LNCaP clone FGC (cell line): ENCODE measurements around the gene SLC25A21.

Source experiments
- DNase-seq: peaks from one replicate; pipeline ENCODE4 v3.0.0-alpha.2; 2011; ENCODE audit warnings: low read depth
- H3K4me3 ChIP-seq: 2 replicates; pipeline ENCODE4 v1.5.1; 2011; ENCODE audit warnings: mild to moderate bottlenecking, low read depth, low read length, control low read depth
- TF ChIP-seq, protein P1 (sequence below): IDR thresholded peaks from 2 replicates; pipeline ENCODE4 v1.5.1; 2012; ENCODE audit warnings: mild to moderate bottlenecking; ENCODE audit not compliant: control insufficient read depth, insufficient read depth; ENCODE audit errors: extremely low read depth

SLC25A21 gene

DNA sequence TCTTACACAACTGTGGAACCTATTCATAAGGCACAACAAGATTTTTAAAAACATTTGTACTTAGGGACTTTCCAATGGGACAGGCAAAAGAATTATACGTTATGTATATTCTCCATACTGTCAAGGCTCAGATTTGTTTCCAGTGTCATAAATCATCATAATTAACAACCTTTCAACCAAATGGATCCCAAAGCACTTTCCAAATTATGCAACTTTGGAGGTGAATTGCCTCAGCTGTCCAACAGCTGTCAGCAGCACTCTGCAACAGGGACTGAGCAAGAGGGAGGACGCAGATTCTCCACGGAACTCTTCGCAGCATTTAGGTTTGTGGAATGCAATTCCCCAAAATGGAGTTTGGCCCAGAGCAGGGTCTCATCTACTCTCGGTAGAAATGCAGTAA is 324.2 kb downstream of the SLC25A21 start:
- TF ChIP-seq, protein P1, sequence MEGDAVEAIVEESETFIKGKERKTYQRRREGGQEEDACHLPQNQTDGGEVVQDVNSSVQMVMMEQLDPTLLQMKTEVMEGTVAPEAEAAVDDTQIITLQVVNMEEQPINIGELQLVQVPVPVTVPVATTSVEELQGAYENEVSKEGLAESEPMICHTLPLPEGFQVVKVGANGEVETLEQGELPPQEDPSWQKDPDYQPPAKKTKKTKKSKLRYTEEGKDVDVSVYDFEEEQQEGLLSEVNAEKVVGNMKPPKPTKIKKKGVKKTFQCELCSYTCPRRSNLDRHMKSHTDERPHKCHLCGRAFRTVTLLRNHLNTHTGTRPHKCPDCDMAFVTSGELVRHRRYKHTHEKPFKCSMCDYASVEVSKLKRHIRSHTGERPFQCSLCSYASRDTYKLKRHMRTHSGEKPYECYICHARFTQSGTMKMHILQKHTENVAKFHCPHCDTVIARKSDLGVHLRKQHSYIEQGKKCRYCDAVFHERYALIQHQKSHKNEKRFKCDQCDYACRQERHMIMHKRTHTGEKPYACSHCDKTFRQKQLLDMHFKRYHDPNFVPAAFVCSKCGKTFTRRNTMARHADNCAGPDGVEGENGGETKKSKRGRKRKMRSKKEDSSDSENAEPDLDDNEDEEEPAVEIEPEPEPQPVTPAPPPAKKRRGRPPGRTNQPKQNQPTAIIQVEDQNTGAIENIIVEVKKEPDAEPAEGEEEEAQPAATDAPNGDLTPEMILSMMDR, result no peak

DNA sequence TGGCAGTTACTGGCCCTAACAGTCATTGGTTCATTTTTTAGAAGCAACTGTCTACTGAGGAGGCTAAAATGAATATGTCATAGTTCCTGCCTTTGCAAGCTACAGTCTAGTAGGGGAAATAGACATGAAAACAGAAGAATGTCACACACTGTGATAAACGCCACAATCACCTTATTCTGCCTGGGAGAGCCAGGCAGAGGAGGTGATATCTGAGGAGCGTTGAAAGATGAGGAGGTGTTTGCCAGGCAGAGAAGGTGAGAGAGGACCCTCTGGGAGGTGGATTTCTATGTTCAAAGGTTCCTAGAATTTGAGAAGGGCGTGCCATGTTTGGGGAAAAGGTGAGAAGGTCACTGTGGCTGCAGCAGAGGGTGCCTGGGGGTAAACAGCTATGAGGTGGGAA is 325.0 kb downstream of the SLC25A21 start:
- no peak for DNase-seq
- no peak overlapping the region for H3K4me3 ChIP-seq
- TF ChIP-seq, protein P1, result no peak

More for the DNA sequence above, 324.2 kb downstream of the SLC25A21 start:
- no peak for DNase-seq
- H3K4me3 ChIP-seq, result no peak overlapping the region

DNA sequence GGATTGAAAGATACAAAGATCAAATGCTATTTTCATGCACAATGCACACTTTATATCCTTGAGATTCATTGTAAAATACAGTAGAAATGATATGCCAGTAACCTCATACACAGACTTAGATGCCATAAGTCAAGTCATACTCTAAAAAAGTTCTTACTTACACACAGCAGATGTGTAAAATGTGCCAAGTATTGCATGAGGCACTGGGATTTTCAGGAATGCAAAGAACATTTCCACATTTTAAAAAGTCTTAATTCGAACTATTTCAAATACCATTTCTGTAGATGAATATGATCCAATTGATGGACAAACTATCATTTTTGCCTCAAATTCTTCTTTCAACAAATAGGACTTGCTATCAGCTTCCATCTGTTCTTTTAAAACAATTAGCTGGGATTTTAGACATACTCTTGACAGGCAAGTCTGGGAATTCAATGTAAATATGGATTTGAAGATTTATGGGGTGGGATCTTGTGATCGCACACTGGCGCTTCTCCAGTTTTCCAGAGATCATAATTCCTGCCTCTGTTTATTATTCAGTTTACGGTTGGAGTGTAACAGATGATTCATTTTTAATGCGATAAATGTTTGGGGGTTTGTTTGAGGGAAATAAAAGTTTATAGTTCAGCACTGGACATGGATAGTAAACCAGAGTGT is 326.9 kb downstream of the SLC25A21 start:
- TF ChIP-seq, protein P1, result no peak
- no peak overlapping the region for H3K4me3 ChIP-seq
- no peak for DNase-seq

DNA sequence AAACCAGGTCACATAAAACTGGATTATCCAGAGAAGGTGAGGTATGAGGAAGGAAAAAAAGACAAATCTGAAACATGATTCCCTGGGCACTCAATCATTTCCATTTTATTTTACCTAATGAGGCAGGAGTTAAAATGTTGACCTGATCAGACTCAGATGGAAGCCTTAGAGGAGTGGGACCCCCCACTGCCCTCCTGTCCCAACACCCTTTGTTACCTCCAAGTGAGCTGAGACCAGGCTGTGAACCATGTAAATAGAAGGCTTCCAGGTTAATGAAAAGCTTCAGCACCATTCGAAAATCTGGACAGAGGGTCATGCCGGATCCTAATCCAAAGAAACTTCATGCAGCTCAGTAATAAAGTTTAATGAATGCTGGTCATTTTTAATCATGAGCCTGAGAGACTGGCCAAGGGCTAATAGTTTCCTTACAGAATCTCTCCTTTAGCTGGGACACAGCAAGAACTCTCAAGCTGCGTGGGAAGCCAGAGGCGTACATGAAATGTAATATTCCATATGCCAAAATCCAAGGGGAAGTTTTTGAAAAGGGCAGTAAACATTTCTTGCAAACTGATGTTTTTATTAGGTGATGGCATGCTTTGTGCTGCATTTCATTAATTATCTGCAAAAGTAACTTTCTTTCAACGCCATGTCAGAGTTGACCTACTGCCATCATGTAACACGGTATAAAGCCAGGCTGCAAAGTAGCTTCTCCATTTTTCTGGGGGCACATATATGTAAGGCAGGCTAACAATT is 327.8 kb downstream of the SLC25A21 start:
- DNase-seq, result no peak
- no peak overlapping the region for H3K4me3 ChIP-seq
- TF ChIP-seq, protein P1, result no peak

DNA sequence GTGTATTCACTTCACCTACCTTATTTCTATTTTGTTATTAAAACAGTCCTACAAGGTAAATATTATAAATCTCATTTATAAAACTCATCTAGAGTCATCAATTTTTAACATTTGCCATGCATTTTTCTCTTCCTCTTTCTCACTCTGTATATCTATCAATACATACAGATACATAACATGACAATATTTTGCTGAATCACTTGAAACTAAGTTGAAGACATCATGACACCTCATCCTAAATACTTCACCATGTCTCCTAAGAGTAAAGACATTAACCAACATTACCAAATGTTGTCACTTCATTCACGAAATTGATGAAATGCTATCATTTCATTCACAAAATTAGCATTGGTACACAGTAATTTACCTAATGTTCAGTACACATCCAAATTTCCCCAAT is 329.0 kb downstream of the SLC25A21 start:
- TF ChIP-seq, protein P1, result no peak
- H3K4me3 ChIP-seq, result no peak overlapping the region
- DNase-seq, result no peak

DNA sequence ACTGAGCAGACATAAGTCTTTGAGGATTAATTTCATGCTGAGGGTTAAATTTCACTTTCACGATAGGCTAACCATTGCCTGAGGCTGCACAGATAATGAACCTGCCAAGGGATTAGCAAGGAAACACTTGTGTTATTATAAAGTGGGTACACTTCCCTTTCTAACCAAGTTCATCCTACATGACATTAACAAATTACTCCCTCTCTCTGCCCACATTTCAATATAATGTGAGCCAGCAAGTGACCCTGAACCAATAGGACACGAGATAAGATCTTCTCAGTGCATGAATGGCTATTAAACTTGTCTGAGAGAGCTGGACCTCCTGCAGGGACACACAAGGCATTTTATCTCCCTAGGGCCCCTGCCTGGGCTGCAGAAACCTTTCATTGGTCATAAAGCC is 337.3 kb downstream of the SLC25A21 start:
- H3K4me3 ChIP-seq, result no peak overlapping the region
- TF ChIP-seq, protein P1, result no peak
- DNase-seq, result no peak
